MM.1S (cell line): Measurements from ENCODE around the gene SYT2.

Experiments
- EZH2 ChIP-seq: fragments of 300-600 bp; sonication (generic); optimal IDR thresholded peaks from 2 replicates; pipeline ENCODE3; 2017; ENCODE audit warnings: low read depth, mild to moderate bottlenecking, antibody characterized with exemption, low read length, mixed read lengths
- EZH2phosphoT487 ChIP-seq: fragments of 300-600 bp; sonication (generic); IDR thresholded peaks from 2 replicates; pipeline ENCODE4 v1.6.1; 2018; ENCODE audit warnings: antibody characterized with exemption, low read length
- TF ChIP-seq, protein P1 (sequence below): fragments of 300-600 bp; sonication (generic); IDR thresholded peaks from 2 replicates; pipeline ENCODE4 v1.5.1; 2016; ENCODE audit warnings: antibody characterized with exemption, low read length, mixed read lengths

DNA sequence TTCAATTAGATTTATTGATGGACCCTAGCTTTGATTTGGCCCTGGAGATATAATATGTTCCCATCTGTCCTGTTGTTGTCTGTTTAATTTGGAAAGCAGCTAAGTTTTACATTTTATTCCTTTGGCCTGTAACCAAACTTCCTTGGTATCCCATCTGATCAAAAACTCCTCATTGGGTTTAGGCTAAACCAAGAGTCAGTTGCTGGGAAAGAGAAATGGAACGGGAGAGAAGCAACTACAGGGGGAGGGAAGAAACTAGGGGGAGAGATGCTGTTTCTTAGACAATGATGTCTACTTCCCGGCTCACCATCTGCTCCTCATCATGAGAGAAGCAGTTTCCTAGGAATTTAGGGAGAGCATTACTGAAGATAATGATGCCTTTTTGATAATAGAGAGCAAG lies 141.8 kb downstream of the SYT2 start:
- TF ChIP-seq, protein P1, sequence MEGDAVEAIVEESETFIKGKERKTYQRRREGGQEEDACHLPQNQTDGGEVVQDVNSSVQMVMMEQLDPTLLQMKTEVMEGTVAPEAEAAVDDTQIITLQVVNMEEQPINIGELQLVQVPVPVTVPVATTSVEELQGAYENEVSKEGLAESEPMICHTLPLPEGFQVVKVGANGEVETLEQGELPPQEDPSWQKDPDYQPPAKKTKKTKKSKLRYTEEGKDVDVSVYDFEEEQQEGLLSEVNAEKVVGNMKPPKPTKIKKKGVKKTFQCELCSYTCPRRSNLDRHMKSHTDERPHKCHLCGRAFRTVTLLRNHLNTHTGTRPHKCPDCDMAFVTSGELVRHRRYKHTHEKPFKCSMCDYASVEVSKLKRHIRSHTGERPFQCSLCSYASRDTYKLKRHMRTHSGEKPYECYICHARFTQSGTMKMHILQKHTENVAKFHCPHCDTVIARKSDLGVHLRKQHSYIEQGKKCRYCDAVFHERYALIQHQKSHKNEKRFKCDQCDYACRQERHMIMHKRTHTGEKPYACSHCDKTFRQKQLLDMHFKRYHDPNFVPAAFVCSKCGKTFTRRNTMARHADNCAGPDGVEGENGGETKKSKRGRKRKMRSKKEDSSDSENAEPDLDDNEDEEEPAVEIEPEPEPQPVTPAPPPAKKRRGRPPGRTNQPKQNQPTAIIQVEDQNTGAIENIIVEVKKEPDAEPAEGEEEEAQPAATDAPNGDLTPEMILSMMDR = no peak
- TF ChIP-seq EZH2 (no peak), EZH2phosphoT487 (no peak)
